Breast epithelium (tissue), 3 donors: ENCODE results near the gene CDK14.

ENCODE experiments used
- CTCF ChIP-seq, 3 donors: fragments of 450-650 bp; IDR thresholded peaks; one replicate each; pipeline ENCODE4 v1.5.1; 2016 to 2017; ENCODE audit warnings: antibody characterized with exemption in 3 of 3, mild to moderate bottlenecking in 3 of 3, moderate library complexity in 3 of 3
- POLR2AphosphoS5 ChIP-seq, 3 donors: sonication (generic); formaldehyde crosslinking; IDR thresholded peaks; one replicate each; pipeline ENCODE4 v1.6.1; 2017; ENCODE audit warnings: antibody characterized with exemption in 3 of 3

DNA sequence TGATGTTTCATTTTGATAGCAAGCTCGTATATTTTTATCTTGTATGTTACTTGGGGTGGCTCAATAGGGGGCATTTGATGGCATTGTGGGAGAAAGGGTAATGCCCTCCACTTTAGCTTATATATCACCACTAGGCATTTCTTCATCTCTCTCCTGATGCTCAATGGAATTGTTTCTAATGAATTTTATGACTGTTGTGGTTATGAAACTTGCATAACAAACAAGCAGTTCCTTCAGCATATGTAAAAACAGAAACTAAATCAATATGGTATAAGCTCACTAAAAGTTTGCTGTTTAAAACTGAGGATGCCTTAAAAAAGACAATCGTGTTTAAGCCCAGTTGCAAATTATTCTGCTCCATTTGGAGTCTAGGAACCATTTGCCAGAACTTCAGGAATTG is 75.5 kb downstream of the CDK14 start:
- TF ChIP-seq CTCF (IDR thresholded peaks at IDR 0.05): no peak
- TF ChIP-seq POLR2AphosphoS5 (IDR thresholded peaks at IDR 0.05): no peak
